ENCODE results near the gene KAZN. TPM values are rescaled to one million over a fixed set of nuclear protein-coding genes. Genes with fewer than 3 reads are reported as not detected.

The KAZN gene
- total RNA-seq, 1 donor from 2014 or later, result 9.6 TPM

GRCh38 chr1:14915356-14916054, 317.0 kb downstream of the KAZN start:
- peak; percentile 15 for DNase-seq

GRCh38 chr1:14919289-14919688, 320.8 kb downstream of the KAZN start:
- no peak for DNase-seq

GRCh38 chr1:14919751-14920150, 321.3 kb downstream of the KAZN start:
- no peak for DNase-seq

GRCh38 chr1:14921057-14921456, 322.6 kb downstream of the KAZN start:
- peak; percentile 40 for DNase-seq

- no peak for DNase-seq
Observed at GRCh38 chr1:14922942-14923726, 324.6 kb downstream of the KAZN start.

- DNase-seq, result no peak
Observed at GRCh38 chr1:14923727-14924452, 325.4 kb downstream of the KAZN start.

- peak; percentile 16 for DNase-seq
Observed at GRCh38 chr1:14924455-14925331, 326.2 kb downstream of the KAZN start.

- no peak for DNase-seq
Observed at GRCh38 chr1:14925336-14926136, 327.1 kb downstream of the KAZN start.

- no peak for DNase-seq
Observed at GRCh38 chr1:14926229-14926628, 327.7 kb downstream of the KAZN start.

GRCh38 chr1:14926818-14927575, 328.5 kb downstream of the KAZN start:
- no peak for DNase-seq

GRCh38 chr1:14928412-14928811, 329.9 kb downstream of the KAZN start:
- no peak for DNase-seq

- DNase-seq, result no peak
Observed at GRCh38 chr1:14928886-14929546, 330.5 kb downstream of the KAZN start.

GRCh38 chr1:14929547-14930246, 331.2 kb downstream of the KAZN start:
- DNase-seq, result peak; percentile 33

GRCh38 chr1:14930247-14930965, 331.9 kb downstream of the KAZN start:
- no peak for DNase-seq

GRCh38 chr1:14932034-14932638, 333.7 kb downstream of the KAZN start:
- no peak for DNase-seq

- no peak for DNase-seq
Observed at GRCh38 chr1:14934867-14935266, 336.4 kb downstream of the KAZN start.

GRCh38 chr1:14936815-14937214, 338.3 kb downstream of the KAZN start:
- DNase-seq, result no peak

Measured in skin of body (tissue), 2 donors.